ENCODE results near the gene CTAG2. TPM values are rescaled to one million over a fixed set of nuclear protein-coding genes. Genes with fewer than 3 reads are reported as not detected.
"Not testable (repeated sequence)": the region's sequence is repeated elsewhere in the genome, so short reads cannot be mapped to it uniquely, and the experiment has no call there.

CTAG2 gene
- total RNA-seq, 1 donor from 2014 or later = not detected

GRCh38 chrX:154648931-154649330 lies 4.4 kb downstream of the CTAG2 start:
- DNase-seq (ENCODE audit: low read depth) = no peak

- not testable (repeated sequence) for DNase-seq (ENCODE audit: low read depth)
Measured at GRCh38 chrX:154645745-154646378, 7.5 kb downstream of the CTAG2 start.

GRCh38 chrX:154643708-154644107 lies 9.7 kb downstream of the CTAG2 start:
- not testable (repeated sequence) for DNase-seq (ENCODE audit: low read depth)

- not testable (repeated sequence) for DNase-seq (ENCODE audit: low read depth)
Measured at GRCh38 chrX:154641740-154642139, 11.6 kb downstream of the CTAG2 start.

GRCh38 chrX:154633661-154634060 lies 19.7 kb downstream of the CTAG2 start:
- not testable (repeated sequence) for DNase-seq (ENCODE audit: low read depth)

- not testable (repeated sequence) for DNase-seq (ENCODE audit: low read depth)
Measured at GRCh38 chrX:154630949-154631348, 22.4 kb downstream of the CTAG2 start.

- DNase-seq (ENCODE audit: low read depth) = not testable (repeated sequence)
Measured at GRCh38 chrX:154628960-154629359, 24.4 kb downstream of the CTAG2 start.

GRCh38 chrX:154620767-154621414 lies 32.5 kb downstream of the CTAG2 start:
- not testable (repeated sequence) for DNase-seq (ENCODE audit: low read depth)

GRCh38 chrX:154619182-154619581 lies 34.2 kb downstream of the CTAG2 start, which contains the start of gene CTAG1B:
CTAG1B (minus strand) TSS chrX:154619282; CDS start chrX:154619218, 64 bp downstream.
- DNase-seq (ENCODE audit: low read depth) = not testable (repeated sequence)

- DNase-seq (ENCODE audit: low read depth) = not testable (repeated sequence)
Measured at GRCh38 chrX:154613586-154613985, 39.8 kb downstream of the CTAG2 start.

GRCh38 chrX:154611146-154611545 lies 42.2 kb downstream of the CTAG2 start:
- peak; percentile 42 for DNase-seq (ENCODE audit: low read depth)

- not testable (repeated sequence) for DNase-seq (ENCODE audit: low read depth)
Measured at GRCh38 chrX:154608823-154609222, 44.6 kb downstream of the CTAG2 start.

- DNase-seq (ENCODE audit: low read depth) = not testable (repeated sequence)
Measured at GRCh38 chrX:154607976-154608375, 45.4 kb downstream of the CTAG2 start.

GRCh38 chrX:154607370-154607769 lies 46.0 kb downstream of the CTAG2 start:
- DNase-seq (ENCODE audit: low read depth) = no peak

GRCh38 chrX:154605566-154605965 lies 47.8 kb downstream of the CTAG2 start:
- no peak for DNase-seq (ENCODE audit: low read depth)

GRCh38 chrX:154603438-154604430 lies 49.6 kb downstream of the CTAG2 start:
- peak; percentile 86 for DNase-seq (ENCODE audit: low read depth)

- no peak for DNase-seq (ENCODE audit: low read depth)
Measured at GRCh38 chrX:154602766-154603437, 50.5 kb downstream of the CTAG2 start.

- no peak for DNase-seq (ENCODE audit: low read depth)
Measured at GRCh38 chrX:154602226-154602625, 51.2 kb downstream of the CTAG2 start.
